HL-60 (cell line): Measurements from ENCODE around the gene SERPINB11.

ENCODE experiments used
- GABPA ChIP-seq: IDR thresholded peaks from 2 replicates; pipeline ENCODE4 v1.6.1; 2012; ENCODE audit warnings: low read depth
- POLR2AphosphoS5 ChIP-seq: IDR thresholded peaks from 2 replicates; pipeline ENCODE4 v1.6.1; 2012; ENCODE audit warnings: low read depth
- SPI1 ChIP-seq: IDR thresholded peaks from 2 replicates; pipeline ENCODE4 v1.6.1; 2012; ENCODE audit warnings: low read depth, mild to moderate bottlenecking, borderline replicate concordance
- TF ChIP-seq, protein P1 (sequence below): IDR thresholded peaks from one replicate; pipeline ENCODE4 v1.5.1; 2011; ENCODE audit warnings: low read length, control low read depth, inconsistent platforms; ENCODE audit not compliant: insufficient read depth
- TF ChIP-seq, protein P2 (sequence below): IDR thresholded peaks from 2 replicates; pipeline ENCODE4 v1.6.1; 2012; ENCODE audit warnings: low read depth; ENCODE audit not compliant: insufficient replicate concordance

DNA sequence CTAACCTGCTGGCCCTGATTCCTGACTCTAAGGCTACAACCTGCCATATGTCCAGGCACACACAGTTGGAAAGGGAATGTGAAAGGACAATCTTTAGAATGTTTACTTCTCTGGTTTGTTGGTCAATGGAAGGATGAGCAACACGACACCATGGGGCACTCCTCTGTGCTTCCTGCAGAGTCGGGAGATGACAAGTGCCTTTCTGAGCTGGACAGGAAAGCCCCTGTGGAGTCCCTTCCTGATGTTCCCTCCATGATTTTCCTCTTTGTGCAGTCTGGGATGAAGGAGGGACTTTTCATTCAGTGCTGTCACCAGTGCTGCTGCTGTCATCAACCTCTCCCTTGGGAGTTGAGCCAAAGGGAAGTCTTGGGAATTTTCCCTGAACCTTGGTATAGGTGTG, 49.9 kb downstream of the SERPINB11 start:
- TF ChIP-seq, protein P1, sequence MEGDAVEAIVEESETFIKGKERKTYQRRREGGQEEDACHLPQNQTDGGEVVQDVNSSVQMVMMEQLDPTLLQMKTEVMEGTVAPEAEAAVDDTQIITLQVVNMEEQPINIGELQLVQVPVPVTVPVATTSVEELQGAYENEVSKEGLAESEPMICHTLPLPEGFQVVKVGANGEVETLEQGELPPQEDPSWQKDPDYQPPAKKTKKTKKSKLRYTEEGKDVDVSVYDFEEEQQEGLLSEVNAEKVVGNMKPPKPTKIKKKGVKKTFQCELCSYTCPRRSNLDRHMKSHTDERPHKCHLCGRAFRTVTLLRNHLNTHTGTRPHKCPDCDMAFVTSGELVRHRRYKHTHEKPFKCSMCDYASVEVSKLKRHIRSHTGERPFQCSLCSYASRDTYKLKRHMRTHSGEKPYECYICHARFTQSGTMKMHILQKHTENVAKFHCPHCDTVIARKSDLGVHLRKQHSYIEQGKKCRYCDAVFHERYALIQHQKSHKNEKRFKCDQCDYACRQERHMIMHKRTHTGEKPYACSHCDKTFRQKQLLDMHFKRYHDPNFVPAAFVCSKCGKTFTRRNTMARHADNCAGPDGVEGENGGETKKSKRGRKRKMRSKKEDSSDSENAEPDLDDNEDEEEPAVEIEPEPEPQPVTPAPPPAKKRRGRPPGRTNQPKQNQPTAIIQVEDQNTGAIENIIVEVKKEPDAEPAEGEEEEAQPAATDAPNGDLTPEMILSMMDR: no peak
- TF ChIP-seq, protein P2, sequence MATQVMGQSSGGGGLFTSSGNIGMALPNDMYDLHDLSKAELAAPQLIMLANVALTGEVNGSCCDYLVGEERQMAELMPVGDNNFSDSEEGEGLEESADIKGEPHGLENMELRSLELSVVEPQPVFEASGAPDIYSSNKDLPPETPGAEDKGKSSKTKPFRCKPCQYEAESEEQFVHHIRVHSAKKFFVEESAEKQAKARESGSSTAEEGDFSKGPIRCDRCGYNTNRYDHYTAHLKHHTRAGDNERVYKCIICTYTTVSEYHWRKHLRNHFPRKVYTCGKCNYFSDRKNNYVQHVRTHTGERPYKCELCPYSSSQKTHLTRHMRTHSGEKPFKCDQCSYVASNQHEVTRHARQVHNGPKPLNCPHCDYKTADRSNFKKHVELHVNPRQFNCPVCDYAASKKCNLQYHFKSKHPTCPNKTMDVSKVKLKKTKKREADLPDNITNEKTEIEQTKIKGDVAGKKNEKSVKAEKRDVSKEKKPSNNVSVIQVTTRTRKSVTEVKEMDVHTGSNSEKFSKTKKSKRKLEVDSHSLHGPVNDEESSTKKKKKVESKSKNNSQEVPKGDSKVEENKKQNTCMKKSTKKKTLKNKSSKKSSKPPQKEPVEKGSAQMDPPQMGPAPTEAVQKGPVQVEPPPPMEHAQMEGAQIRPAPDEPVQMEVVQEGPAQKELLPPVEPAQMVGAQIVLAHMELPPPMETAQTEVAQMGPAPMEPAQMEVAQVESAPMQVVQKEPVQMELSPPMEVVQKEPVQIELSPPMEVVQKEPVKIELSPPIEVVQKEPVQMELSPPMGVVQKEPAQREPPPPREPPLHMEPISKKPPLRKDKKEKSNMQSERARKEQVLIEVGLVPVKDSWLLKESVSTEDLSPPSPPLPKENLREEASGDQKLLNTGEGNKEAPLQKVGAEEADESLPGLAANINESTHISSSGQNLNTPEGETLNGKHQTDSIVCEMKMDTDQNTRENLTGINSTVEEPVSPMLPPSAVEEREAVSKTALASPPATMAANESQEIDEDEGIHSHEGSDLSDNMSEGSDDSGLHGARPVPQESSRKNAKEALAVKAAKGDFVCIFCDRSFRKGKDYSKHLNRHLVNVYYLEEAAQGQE: no peak
- no peak for TF ChIP-seq POLR2AphosphoS5
- no peak for TF ChIP-seq GABPA
- TF ChIP-seq SPI1: no peak
